HG03354 (cell line): ENCODE data around the gene KLF3.
"Not testable (repeated sequence)": the region's sequence is repeated elsewhere in the genome, so short reads cannot be mapped to it uniquely, and the experiment has no call there.

Source experiments
- ATAC-seq: cut with Tn5 transposase; IDR thresholded peaks from one replicate; pipeline ENCODE4 v1.9.1; 2021; ENCODE audit warnings: mild to moderate bottlenecking; ENCODE audit not compliant: unreplicated experiment, poor library complexity, severe bottlenecking

The KLF3 gene

DNA sequence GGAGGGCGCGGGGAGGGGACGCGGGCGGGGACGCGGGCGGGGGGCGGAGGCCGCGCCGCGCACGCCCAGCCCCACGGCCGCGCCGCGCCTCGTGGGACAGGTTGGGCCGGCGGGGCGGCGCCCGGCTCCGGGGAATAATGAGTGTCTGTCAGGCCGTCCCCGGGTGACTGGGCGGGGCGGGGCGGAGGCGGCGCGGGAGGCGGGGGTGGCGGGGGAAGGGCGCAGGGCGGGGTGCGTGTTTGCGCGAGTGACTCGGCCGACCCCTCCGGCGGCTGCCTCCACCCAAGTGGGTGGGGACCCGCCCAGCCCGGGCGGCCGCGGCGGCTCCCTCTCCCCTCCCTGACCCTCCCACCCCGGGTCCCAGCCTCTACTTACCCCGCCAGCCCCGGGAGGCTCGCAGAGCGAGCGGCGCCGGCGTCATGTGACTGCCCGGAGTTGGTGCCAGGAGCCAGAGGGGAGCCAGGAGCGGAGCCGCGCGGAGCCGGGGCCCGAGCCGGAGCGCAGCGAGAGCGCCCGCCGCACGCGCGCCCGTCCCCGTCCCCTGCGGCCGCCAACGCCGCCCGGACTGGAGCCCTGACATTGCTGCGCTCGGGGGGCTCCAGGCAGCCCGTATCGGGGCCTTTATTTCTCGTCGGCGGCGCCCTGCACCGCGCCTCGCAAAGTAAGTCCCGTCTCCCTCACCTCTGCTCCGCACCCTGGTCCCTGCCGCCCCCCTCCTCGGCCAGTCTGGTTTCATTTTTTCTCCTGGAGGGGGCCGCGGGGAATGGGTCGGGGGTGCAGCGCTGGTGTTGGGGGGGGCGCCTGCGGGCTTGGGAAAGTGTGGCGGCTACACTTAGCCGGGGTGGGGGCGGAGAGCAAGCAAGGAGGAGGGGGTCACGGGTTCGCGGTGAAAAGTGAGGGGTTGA lies at the start of gene KLF3:
KLF3 (plus strand) TSS at position 399 of the 905 bp plus-strand sequence. CDS start 16,427 bp downstream, outside the sequence.
- peak; percentile 68 for ATAC-seq

DNA sequence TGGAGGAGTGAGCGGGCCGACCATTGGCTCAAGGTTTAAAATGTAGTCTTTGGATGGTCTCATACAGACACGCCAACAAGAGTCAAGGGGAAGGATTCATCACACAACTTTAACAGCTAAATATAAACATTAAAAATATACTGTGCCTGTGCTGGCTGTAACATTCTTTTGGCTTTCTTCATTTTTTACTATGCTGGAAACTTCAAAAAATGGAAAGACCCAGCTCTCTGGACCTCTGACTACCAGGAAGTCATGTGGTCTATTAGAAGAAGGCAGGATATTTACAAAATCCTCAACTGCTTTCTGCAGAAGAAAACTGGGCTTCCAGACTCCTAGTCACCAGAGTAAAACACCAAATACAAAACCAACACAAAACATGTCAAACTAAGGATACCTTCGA lies 49.8 kb upstream of the KLF3 start:
- ATAC-seq: no peak

GRCh38 chr4:38615847-38616246 lies 48.2 kb upstream of the KLF3 start:
- ATAC-seq: no peak

GRCh38 chr4:38618505-38618904 lies 45.5 kb upstream of the KLF3 start:
- ATAC-seq: no peak

- no peak for ATAC-seq
These were observed 44.7 kb upstream of the KLF3 start for GRCh38 chr4:38619316-38619715.

- ATAC-seq: no peak
These were observed 43.9 kb upstream of the KLF3 start for GRCh38 chr4:38620065-38620464.

GRCh38 chr4:38620527-38621027 lies 43.4 kb upstream of the KLF3 start:
- no peak for ATAC-seq

- no peak for ATAC-seq
These were observed 42.8 kb upstream of the KLF3 start for GRCh38 chr4:38621028-38621684.

- ATAC-seq: no peak
These were observed 42.2 kb upstream of the KLF3 start for GRCh38 chr4:38621831-38622230.

DNA sequence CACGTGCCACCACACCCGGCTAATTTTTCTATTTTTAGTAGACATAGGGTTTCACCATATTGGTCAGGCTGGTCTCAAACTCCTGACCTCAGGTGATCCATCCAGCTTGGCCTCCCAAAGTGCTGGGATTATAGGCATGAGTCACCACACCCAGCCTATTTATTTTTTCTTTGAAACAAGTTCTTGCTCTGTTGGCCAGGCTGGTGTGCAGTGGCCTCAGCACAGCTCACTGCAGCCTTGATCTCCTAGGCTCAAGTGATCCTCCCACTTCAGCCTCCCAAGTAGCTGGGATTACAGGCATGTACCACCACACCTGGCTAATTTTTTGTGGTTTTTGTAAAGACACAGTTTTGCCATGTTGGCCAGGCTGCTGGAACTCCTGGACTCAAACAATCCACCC lies 41.7 kb upstream of the KLF3 start:
- not testable (repeated sequence) for ATAC-seq

DNA sequence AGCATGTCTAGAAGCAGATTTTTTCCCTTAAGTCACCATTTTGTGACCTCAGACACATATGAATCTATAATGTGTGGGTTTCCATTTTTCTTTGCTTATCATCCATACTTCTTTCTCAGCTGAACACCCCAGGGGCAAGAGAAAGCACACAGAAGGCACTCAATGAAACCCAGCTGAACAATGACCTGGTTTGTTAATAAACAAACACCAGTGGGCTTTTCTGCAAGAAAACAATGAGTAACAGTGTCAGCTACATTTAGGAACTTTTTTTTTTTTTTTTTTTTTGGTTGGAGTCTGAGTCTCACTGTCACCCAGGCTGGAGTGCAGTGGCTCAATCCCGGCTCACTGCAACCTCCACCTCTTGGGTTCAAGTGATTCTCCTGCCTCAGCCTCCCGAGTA lies 40.7 kb upstream of the KLF3 start:
- ATAC-seq: no peak

- ATAC-seq: no peak
These were observed 39.7 kb upstream of the KLF3 start for GRCh38 chr4:38624311-38624710.

GRCh38 chr4:38625508-38625907 lies 38.5 kb upstream of the KLF3 start:
- ATAC-seq: no peak

DNA sequence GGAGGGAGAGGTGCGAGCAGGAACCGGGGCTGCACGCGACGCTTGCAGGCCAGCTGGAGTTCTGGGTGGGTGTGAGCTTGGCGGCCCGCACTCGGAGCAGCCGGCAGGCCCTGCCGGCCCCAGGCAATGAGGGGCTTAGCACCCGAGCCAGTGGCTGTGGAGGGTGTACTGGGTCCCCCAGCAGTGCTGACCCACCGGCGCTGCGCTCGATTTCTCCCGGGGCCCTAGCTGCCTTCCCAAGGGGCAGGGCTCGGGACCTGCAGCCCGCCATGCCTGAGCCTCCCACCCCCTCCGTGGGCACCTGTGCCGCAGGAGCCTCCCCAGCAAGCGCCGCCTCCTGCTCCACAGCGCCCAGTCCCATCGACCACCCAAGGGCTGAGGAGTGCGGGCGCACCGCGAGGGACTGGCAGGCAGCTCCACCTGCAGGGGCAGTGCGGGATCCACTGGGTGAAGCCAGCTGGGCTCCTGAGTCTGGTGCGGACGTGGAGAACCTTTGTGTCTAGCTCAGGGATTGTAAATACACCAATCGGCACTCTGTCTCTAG lies 37.0 kb upstream of the KLF3 start:
- ATAC-seq: not testable (repeated sequence)

DNA sequence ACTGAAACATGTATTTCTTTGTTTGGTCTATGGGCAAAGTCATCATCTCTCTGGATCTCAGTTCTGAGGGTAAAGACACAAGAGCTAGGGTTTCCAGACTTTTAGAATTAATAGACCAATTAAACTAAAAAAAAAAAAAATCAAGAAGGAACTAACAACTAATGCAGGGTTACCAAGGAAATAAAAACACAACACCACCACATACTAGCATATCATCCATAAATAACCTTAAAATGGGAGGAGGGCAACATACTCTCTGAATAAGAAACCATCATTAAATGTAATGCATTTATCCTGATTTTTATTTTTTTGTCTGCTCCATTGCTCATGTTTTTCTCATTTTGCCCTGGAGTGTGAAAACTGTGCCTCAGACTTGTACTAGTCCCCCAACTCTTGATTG lies 33.5 kb upstream of the KLF3 start:
- no peak for ATAC-seq

GRCh38 chr4:38634047-38634759 lies 29.8 kb upstream of the KLF3 start:
- ATAC-seq: no peak

DNA sequence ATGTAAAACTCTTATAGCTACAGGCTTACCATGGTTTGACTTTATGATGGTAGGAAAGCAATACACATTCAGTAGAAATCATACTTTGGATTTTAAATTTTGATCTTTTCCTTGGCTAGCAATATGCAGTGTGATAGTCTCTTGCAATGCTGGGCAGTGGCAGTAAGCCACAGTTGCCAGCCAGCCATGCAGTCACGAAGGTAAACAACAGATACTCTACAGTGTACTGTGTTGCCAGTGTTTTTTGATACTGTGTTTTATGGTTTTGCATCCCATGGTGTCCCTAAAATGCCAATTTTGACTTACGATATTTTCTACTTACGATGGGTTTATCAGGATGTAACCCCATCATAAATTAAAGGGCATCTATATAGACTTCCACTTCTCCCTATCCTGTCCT lies 24.8 kb upstream of the KLF3 start:
- no peak for ATAC-seq

DNA sequence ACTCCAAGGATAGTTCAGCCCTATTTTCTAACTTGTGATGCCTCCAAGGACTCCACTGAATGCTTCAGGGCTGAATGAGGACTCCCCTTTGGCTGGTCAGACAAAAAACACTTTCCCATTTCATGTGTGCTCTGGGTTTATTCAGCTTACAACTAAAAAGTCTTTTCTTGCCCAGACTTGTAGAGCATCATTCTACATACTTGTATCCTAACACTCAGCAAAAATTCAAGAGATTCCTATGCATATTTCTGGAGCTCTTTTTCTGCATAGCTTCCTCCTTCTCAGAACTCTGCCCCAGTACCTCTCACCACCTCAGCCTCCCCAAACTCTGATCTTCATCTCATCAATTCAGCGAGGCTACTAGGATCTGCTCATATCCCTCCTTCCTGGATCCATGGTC lies 22.2 kb upstream of the KLF3 start:
- no peak for ATAC-seq

DNA sequence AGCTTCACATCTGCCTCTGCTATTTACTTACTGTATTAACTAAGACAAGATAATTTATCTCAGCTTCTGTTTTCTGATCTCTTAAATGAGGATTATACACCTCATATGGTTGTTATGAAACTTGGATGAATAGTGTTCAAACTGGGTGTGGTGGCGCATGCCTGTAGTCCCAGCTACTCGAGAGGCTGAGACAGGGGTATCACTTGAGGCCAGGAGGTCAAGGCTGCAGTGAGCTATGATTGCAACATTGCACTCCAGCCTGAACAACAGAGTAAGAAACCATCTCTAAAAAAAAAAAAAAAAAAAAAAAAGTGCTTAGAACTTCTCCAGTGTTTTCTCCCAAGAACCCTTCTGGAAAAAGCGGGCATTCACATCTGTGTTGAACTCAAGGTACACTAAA lies 19.8 kb upstream of the KLF3 start:
- no peak for ATAC-seq
